GM06990 (cell line): ENCODE measurements around the gene VIPR2.

ENCODE experiments used
- DNase-seq: peaks from one replicate; pipeline ENCODE4 v3.0.0-alpha.2; 2011; ENCODE audit not compliant: insufficient read length; ENCODE audit errors: extremely low read depth
- H3K27me3 ChIP-seq: replicated peaks from 2 replicates; pipeline ENCODE4 v1.6.0; 2011; ENCODE audit warnings: low read length; ENCODE audit not compliant: control insufficient read depth, insufficient read depth
- H3K36me3 ChIP-seq: 2 replicates; pipeline ENCODE4 v1.5.1; 2011; ENCODE audit warnings: low read length; ENCODE audit not compliant: control insufficient read depth, insufficient read depth
- H3K4me3 ChIP-seq: replicated peaks from 2 replicates; pipeline ENCODE4 v1.5.1; 2011; ENCODE audit warnings: low read depth, mild to moderate bottlenecking, control low read depth, low read length
- CTCF ChIP-seq: IDR thresholded peaks from 2 replicates; pipeline ENCODE4 v1.5.1; 2011; ENCODE audit warnings: low read length, control low read depth, mild to moderate bottlenecking, inconsistent platforms; ENCODE audit not compliant: insufficient read depth, poor library complexity, severe bottlenecking

VIPR2 gene

GRCh38 chr7:159013825-159014289 lies 130.8 kb downstream of the VIPR2 start:
- H3K27me3 ChIP-seq, result no peaks in the 10 kb centered on the region
- H3K4me3 ChIP-seq, result no peak overlapping the region
- DNase-seq, result no peak
- no peak for TF ChIP-seq CTCF
- H3K36me3 ChIP-seq, result no peaks in the 10 kb centered on the region

DNA sequence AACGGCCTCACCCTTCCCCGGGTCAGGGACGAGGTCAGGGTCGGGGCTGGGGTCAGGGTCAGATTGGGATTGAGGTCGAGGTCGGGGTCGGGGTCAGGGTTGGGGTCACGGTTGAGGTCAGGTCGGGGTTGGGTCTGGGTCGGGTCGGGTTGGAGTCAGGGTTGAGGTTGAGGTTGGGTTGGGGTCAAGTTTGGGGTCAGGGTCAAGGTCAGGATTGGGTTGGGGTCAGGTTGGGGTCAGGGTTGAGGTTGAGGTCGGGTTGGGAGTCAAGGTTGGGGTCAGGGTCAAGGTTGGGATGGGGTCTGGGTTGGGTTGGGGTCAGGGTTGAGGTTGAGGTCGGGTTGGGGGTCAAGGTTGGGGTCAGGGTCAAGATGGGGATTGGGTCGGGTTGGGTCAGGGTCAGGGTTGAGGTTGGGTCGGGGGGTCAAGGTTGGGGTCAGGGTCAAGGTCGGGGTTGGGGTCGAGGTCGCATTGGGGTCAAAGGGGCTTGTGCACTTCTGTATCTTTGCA lies 131.4 kb downstream of the VIPR2 start:
- Histone ChIP-seq H3K27me3 (no peaks in the 10 kb centered on the region), H3K36me3 (no peaks in the 10 kb centered on the region), H3K4me3 (no peak overlapping the region)
- no peak for TF ChIP-seq CTCF
- DNase-seq, result no peak

DNA sequence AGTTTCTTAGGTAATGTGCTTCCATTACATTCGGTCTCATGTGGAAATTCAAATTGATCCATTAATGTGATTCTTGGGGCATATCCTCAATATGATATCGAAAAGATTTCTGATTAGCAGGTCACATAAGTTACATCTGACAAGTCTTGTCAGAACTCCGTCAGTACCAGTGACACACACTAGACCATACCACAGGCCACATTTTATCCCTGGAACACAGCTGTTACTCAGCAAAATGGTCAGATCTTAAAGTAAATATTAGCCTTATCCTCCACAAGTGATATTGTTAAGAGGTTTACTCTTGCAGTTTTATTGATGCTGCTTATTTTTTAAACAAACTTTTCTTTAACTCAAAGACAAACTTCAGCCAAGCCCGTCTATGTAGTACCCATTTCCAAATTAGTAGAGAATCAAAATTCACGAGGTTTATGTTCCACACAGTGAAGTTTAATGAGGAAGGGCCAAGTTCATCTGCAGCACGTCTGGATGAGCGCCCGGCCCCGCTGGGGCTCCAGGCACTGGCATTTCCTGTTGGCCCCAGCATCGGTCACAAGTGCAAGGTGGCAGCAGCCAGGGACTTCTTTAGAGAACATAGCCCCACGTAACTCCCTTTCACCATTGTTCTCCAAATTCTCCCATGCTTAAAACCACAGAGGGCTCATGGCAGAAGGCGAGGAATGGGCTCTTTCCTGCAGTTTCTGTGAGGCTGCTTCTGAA lies 132.2 kb downstream of the VIPR2 start:
- DNase-seq, result no peak
- Histone ChIP-seq H3K27me3 (no peaks in the 10 kb centered on the region), H3K36me3 (no peaks in the 10 kb centered on the region), H3K4me3 (no peak overlapping the region)
- no peak for TF ChIP-seq CTCF

DNA sequence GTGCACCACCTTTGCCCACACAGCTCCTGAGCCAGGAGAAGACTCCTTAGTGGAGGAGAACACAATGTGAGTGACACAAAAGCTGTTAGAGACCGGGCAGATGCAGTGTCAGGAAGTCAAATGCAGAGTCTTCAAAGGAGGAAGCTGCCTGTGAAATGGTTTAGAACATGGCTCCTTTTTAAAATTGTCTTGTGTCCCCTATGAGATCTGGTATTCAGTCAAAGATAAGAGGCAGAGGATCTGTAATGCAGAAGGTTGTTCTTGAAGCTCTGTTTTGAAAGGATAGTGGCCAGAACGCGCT lies 133.0 kb downstream of the VIPR2 start:
- DNase-seq, result no peak
- H3K4me3 ChIP-seq, result no peak overlapping the region
- H3K27me3 ChIP-seq, result no peaks in the 10 kb centered on the region
- TF ChIP-seq CTCF, result no peak
- no peaks in the 10 kb centered on the region for H3K36me3 ChIP-seq

- no peaks in the 10 kb centered on the region for H3K27me3 ChIP-seq
- no peak overlapping the region for H3K4me3 ChIP-seq
- TF ChIP-seq CTCF, result no peak
- no peak for DNase-seq
- H3K36me3 ChIP-seq, result no peaks in the 10 kb centered on the region
Observed at GRCh38 chr7:159010937-159011721, 133.5 kb downstream of the VIPR2 start.
